Adipocyte (in vitro differentiated cells): ENCODE results near the gene SPATS2.
"Not testable (repeated sequence)": the region's sequence is repeated elsewhere in the genome, so short reads cannot be mapped to it uniquely, and the experiment has no call there.

Experiments used
- DNase-seq: peaks from one replicate; pipeline ENCODE4 v3.0.0-alpha.2; 2015; ENCODE audit warnings: low read depth
- H3K27me3 ChIP-seq: replicated peaks from 2 replicates; pipeline ENCODE4 v1.7.0; 2013; ENCODE audit warnings: mild to moderate bottlenecking, low read length, moderate library complexity; ENCODE audit not compliant: control insufficient read depth, insufficient read depth
- H3K36me3 ChIP-seq: 2 replicates; pipeline ENCODE4 v1.7.0; 2013; ENCODE audit warnings: low read length, mild to moderate bottlenecking, moderate library complexity; ENCODE audit not compliant: control insufficient read depth, insufficient read depth, severe bottlenecking
- H3K4me1 ChIP-seq: 2 replicates; pipeline ENCODE4 v1.7.0; 2013; ENCODE audit warnings: mild to moderate bottlenecking, low read length, moderate library complexity; ENCODE audit not compliant: control insufficient read depth, insufficient read depth
- H3K4me3 ChIP-seq: 2 replicates; pipeline ENCODE4 v1.7.0; 2013; ENCODE audit warnings: mild to moderate bottlenecking, low read length, moderate library complexity
- H3K9ac ChIP-seq: 2 replicates; pipeline ENCODE4 v1.7.0; 2013; ENCODE audit warnings: mild to moderate bottlenecking, low read length, moderate library complexity
- H3K9me3 ChIP-seq: 2 replicates; pipeline ENCODE4 v1.7.0; 2013; ENCODE audit warnings: mild to moderate bottlenecking, low read length, moderate library complexity; ENCODE audit not compliant: control insufficient read depth

The SPATS2 gene

GRCh38 chr12:49507139-49507538 is 139.9 kb downstream of the SPATS2 start:
- Histone ChIP-seq H3K4me1 (peaks cover 3% of the 10 kb centered on the region), H3K36me3 (peaks cover 1% of the 10 kb centered on the region), H3K9ac (no peak overlapping the region), H3K9me3 (no peaks in the 10 kb centered on the region), H3K4me3 (no peak overlapping the region), H3K27me3 (no peaks in the 10 kb centered on the region)
- peak; percentile 86 for DNase-seq

- not testable (repeated sequence) for H3K4me1 ChIP-seq, H3K4me3 ChIP-seq, H3K9me3 ChIP-seq, H3K9ac ChIP-seq, H3K36me3 ChIP-seq, H3K27me3 ChIP-seq, DNase-seq
Observed at GRCh38 chr12:49509681-49510080, 142.4 kb downstream of the SPATS2 start.

GRCh38 chr12:49511410-49511809 is 144.1 kb downstream of the SPATS2 start:
- Histone ChIP-seq H3K9me3 (no peaks in the 10 kb centered on the region), H3K36me3 (no peaks in the 10 kb centered on the region), H3K9ac (no peak overlapping the region), H3K4me3 (no peak overlapping the region), H3K27me3 (no peaks in the 10 kb centered on the region), H3K4me1 (peaks cover 5% of the 10 kb centered on the region)
- no peak for DNase-seq

- peaks cover 5% of the 10 kb centered on the region for H3K4me1 ChIP-seq
- DNase-seq = no peak
Observed at GRCh38 chr12:49512546-49512945, 145.3 kb downstream of the SPATS2 start.

GRCh38 chr12:49515266-49515665 is 148.0 kb downstream of the SPATS2 start:
- Histone ChIP-seq H3K27me3 (no peaks in the 10 kb centered on the region), H3K4me1 (peaks cover 5% of the 10 kb centered on the region), H3K4me3 (no peak overlapping the region), H3K9ac (no peak overlapping the region), H3K36me3 (no peaks in the 10 kb centered on the region), H3K9me3 (no peaks in the 10 kb centered on the region)
- DNase-seq = peak; percentile 68

More at GRCh38 chr12:49512546-49512945, 145.3 kb downstream of the SPATS2 start:
- Histone ChIP-seq H3K36me3 (no peaks in the 10 kb centered on the region), H3K27me3 (no peaks in the 10 kb centered on the region), H3K9ac (no peak overlapping the region), H3K9me3 (no peaks in the 10 kb centered on the region), H3K4me3 (no peak overlapping the region)

- Histone ChIP-seq H3K9me3 (no peaks in the 10 kb centered on the region), H3K9ac (no peak overlapping the region), H3K4me3 (no peak overlapping the region), H3K4me1 (peaks cover 5% of the 10 kb centered on the region), H3K36me3 (peaks cover 12% of the 10 kb centered on the region), H3K27me3 (no peaks in the 10 kb centered on the region)
- DNase-seq = peak; percentile 46
Observed at GRCh38 chr12:49518914-49519573, 151.8 kb downstream of the SPATS2 start.

- peaks cover 17% of the 10 kb centered on the region for H3K36me3 ChIP-seq
- H3K4me1 ChIP-seq = peaks cover 5% of the 10 kb centered on the region
- no peak overlapping the region for H3K4me3 ChIP-seq
- no peak overlapping the region for H3K9ac ChIP-seq
- no peak for DNase-seq
- H3K9me3 ChIP-seq = no peaks in the 10 kb centered on the region
- no peaks in the 10 kb centered on the region for H3K27me3 ChIP-seq
Observed at GRCh38 chr12:49519574-49519936, 152.3 kb downstream of the SPATS2 start.

GRCh38 chr12:49521389-49521788 is 154.1 kb downstream of the SPATS2 start:
- Histone ChIP-seq H3K9ac (no peak overlapping the region), H3K9me3 (no peaks in the 10 kb centered on the region), H3K36me3 (peaks cover 36% of the 10 kb centered on the region), H3K27me3 (no peaks in the 10 kb centered on the region), H3K4me3 (no peak overlapping the region), H3K4me1 (no peaks in the 10 kb centered on the region)
- DNase-seq = no peak

- Histone ChIP-seq H3K9me3 (no peaks in the 10 kb centered on the region), H3K9ac (no peak overlapping the region), H3K36me3 (peaks cover 42% of the 10 kb centered on the region), H3K27me3 (no peaks in the 10 kb centered on the region), H3K4me3 (no peak overlapping the region), H3K4me1 (no peaks in the 10 kb centered on the region)
- DNase-seq = no peak
Observed at GRCh38 chr12:49524660-49525324, 157.5 kb downstream of the SPATS2 start.

- H3K9ac ChIP-seq = no peak overlapping the region
- H3K9me3 ChIP-seq = no peaks in the 10 kb centered on the region
- no peak overlapping the region for H3K4me3 ChIP-seq
- H3K4me1 ChIP-seq = no peaks in the 10 kb centered on the region
- DNase-seq = no peak
- peaks cover 42% of the 10 kb centered on the region for H3K36me3 ChIP-seq
- no peaks in the 10 kb centered on the region for H3K27me3 ChIP-seq
Observed at GRCh38 chr12:49525942-49526341, 158.7 kb downstream of the SPATS2 start.

- no peaks in the 10 kb centered on the region for H3K4me1 ChIP-seq
- peaks cover 35% of the 10 kb centered on the region for H3K36me3 ChIP-seq
- no peaks in the 10 kb centered on the region for H3K9me3 ChIP-seq
Observed at GRCh38 chr12:49527361-49528130, 160.3 kb downstream of the SPATS2 start.

More at GRCh38 chr12:49527361-49528130, 160.3 kb downstream of the SPATS2 start:
- Histone ChIP-seq H3K27me3 (no peaks in the 10 kb centered on the region), H3K9ac (no peak overlapping the region), H3K4me3 (no peak overlapping the region)
- DNase-seq = no peak
